IMR-90 (cell line): Measurements from ENCODE around the gene SMARCD2. TPM values are rescaled to one million over a fixed set of nuclear protein-coding genes. Genes with fewer than 3 reads are reported as not detected.

Experiments used
- ATAC-seq: fragments of 200-7000 bp; cut with Tn5 transposase; 2 replicates; pipeline ENCODE4 v1.9.1; 2020; ENCODE audit warnings: low read depth, mild to moderate bottlenecking, moderate library complexity
- BruUV-seq: library from RNA; stranded (reverse); fragments of 400-500 nt; replicated peaks from 2 replicates; lab custom pipeline; 2021; lab: Mats Ljungman, UMichigan
- CTCF ChIA-PET: fragments of 300-600 bp; formaldehyde crosslinking; extraction: SDS; loops from one replicate; lab custom pipeline; 2021; ENCODE audit warnings: antibody characterized with exemption; lab: Yijun Ruan, JAX
- POLR2A ChIA-PET: fragments of 300-600 bp; sonication (Branson Sonifier 250); formaldehyde crosslinking; loops from one replicate; lab custom pipeline; 2022; ENCODE audit warnings: antibody characterized with exemption; ENCODE audit not compliant: unreplicated experiment; lab: Charles Lee
- DNase-seq: peaks from one replicate; pipeline ENCODE4 v3.0.0; 2013
- H2AFZ ChIP-seq: replicated peaks from 2 replicates; pipeline ENCODE3; 2013; ENCODE audit warnings: low read length, mild to moderate bottlenecking; ENCODE audit not compliant: poor library complexity
- H2AK5ac ChIP-seq: 2 replicates; pipeline ENCODE4 v1.6.1; 2013; ENCODE audit warnings: low read depth, low read length, inconsistent platforms
- H2AK9ac ChIP-seq: replicated peaks from 2 replicates; pipeline ENCODE3; 2013; ENCODE audit warnings: mild to moderate bottlenecking, low read depth, low read length, moderate library complexity; ENCODE audit not compliant: poor library complexity
- H2BK120ac ChIP-seq: 2 replicates; pipeline ENCODE4 v1.6.1; 2013; ENCODE audit warnings: low read depth, low read length, inconsistent platforms
- H2BK15ac ChIP-seq: 3 replicates; pipeline ENCODE4 v1.6.1; 2013; ENCODE audit warnings: low read depth, low read length, inconsistent platforms
- H2BK20ac ChIP-seq: 2 replicates; pipeline ENCODE4 v1.6.1; 2013; ENCODE audit warnings: low read depth, mild to moderate bottlenecking, inconsistent platforms, low read length, moderate library complexity
- H2BK5ac ChIP-seq: 2 replicates; pipeline ENCODE4 v1.6.1; 2013; ENCODE audit warnings: mild to moderate bottlenecking, low read depth, low read length, inconsistent platforms; ENCODE audit not compliant: poor library complexity, severe bottlenecking
- H3K14ac ChIP-seq: replicated peaks from 2 replicates; pipeline ENCODE4 v1.6.1; 2013; ENCODE audit warnings: low read depth, low read length, inconsistent platforms
- H3K18ac ChIP-seq: 2 replicates; pipeline ENCODE4 v1.6.1; 2013; ENCODE audit warnings: low read depth, low read length, control low read depth
- H3K23ac ChIP-seq: 2 replicates; pipeline ENCODE4 v1.6.1; 2013; ENCODE audit warnings: low read depth, low read length, inconsistent platforms
- H3K27ac ChIP-seq: 2 replicates; pipeline ENCODE4 v1.5.1; 2013; ENCODE audit warnings: mild to moderate bottlenecking, control low read depth, low read length; ENCODE audit not compliant: insufficient read depth
- H3K27me3 ChIP-seq: 2 replicates; pipeline ENCODE4 v1.6.1; 2013; ENCODE audit warnings: low read length; ENCODE audit not compliant: control insufficient read depth, insufficient read depth
- H3K36me3 ChIP-seq: 2 replicates; pipeline ENCODE4 v1.6.1; 2013; ENCODE audit warnings: low read length, mixed read lengths; ENCODE audit not compliant: control insufficient read depth, insufficient read depth
- H3K4ac ChIP-seq: 2 replicates; pipeline ENCODE4 v1.6.1; 2013; ENCODE audit warnings: low read depth, low read length, inconsistent platforms
- H3K4me1 ChIP-seq: 2 replicates; pipeline ENCODE4 v1.6.1; 2013; ENCODE audit warnings: low read length, mixed read lengths; ENCODE audit not compliant: control insufficient read depth, insufficient read depth
- H3K4me2 ChIP-seq: 2 replicates; pipeline ENCODE4 v1.6.1; 2013; ENCODE audit warnings: low read depth, mild to moderate bottlenecking, control low read depth, low read length, moderate library complexity
- H3K4me3 ChIP-seq: 2 replicates; pipeline ENCODE4 v1.5.1; 2013; ENCODE audit warnings: low read depth, mild to moderate bottlenecking, control low read depth, low read length, moderate library complexity; ENCODE audit not compliant: insufficient read depth
- H3K56ac ChIP-seq: 2 replicates; pipeline ENCODE4 v1.6.1; 2013; ENCODE audit warnings: low read length, inconsistent platforms; ENCODE audit not compliant: insufficient read depth; ENCODE audit errors: extremely low read depth
- H3K79me1 ChIP-seq, 2 experiments: 2 replicates each; pipeline ENCODE4 v1.6.1; 2013; ENCODE audit warnings: low read length in 2 of 2, inconsistent platforms in 1 of 2, low read depth in 1 of 2
- H3K9ac ChIP-seq: 2 replicates; pipeline ENCODE4 v1.6.1; 2013; ENCODE audit warnings: low read depth, low read length, control low read depth
- H3K9me1 ChIP-seq: 2 replicates; pipeline ENCODE4 v1.6.1; 2013; ENCODE audit warnings: low read length, inconsistent platforms; ENCODE audit not compliant: insufficient read depth
- H3K9me3 ChIP-seq: 2 replicates; pipeline ENCODE4 v1.6.1; 2013; ENCODE audit warnings: low read length; ENCODE audit not compliant: control insufficient read depth, insufficient read depth
- H4K20me1 ChIP-seq: 2 replicates; pipeline ENCODE4 v1.6.1; 2013; ENCODE audit warnings: low read length, inconsistent platforms; ENCODE audit not compliant: insufficient read depth
- H4K5ac ChIP-seq: 2 replicates; pipeline ENCODE4 v1.6.1; 2013; ENCODE audit warnings: mild to moderate bottlenecking, low read depth, low read length, control low read depth
- H4K8ac ChIP-seq, 2 experiments: 2 replicates each; pipeline ENCODE4 v1.6.1; 2013; ENCODE audit warnings: low read depth in 2 of 2, low read length in 2 of 2, control low read depth in 1 of 2, inconsistent platforms in 1 of 2
- H4K91ac ChIP-seq: 2 replicates; pipeline ENCODE4 v1.6.1; 2013; ENCODE audit warnings: low read depth, low read length, inconsistent platforms; ENCODE audit not compliant: insufficient read depth
- CHD1 ChIP-seq: IDR thresholded peaks from 2 replicates; pipeline ENCODE4 v1.6.1; 2012; ENCODE audit warnings: low read depth, low read length, improper control_type of control experiment
- FOS ChIP-seq: fragments of 150-350 bp; IDR thresholded peaks from 2 replicates; pipeline ENCODE4 v1.6.1; 2016; ENCODE audit warnings: low read depth, low read length
- MAFK ChIP-seq: IDR thresholded peaks from 2 replicates; pipeline ENCODE4 v1.6.1; 2012; ENCODE audit warnings: low read depth, low read length, improper control_type of control experiment
- MXI1 ChIP-seq: IDR thresholded peaks from 2 replicates; pipeline ENCODE4 v1.6.1; 2012; ENCODE audit warnings: low read depth, mild to moderate bottlenecking, low read length, moderate library complexity, borderline replicate concordance
- RFX5 ChIP-seq: IDR thresholded peaks from 2 replicates; pipeline ENCODE4 v1.8.0; 2012; ENCODE audit warnings: low read depth, mild to moderate bottlenecking, low read length, moderate library complexity
- USF2 ChIP-seq: fragments of 150-350 bp; IDR thresholded peaks from 2 replicates; pipeline ENCODE4 v1.6.1; 2017; ENCODE audit warnings: mild to moderate bottlenecking, antibody characterized with exemption, low read length, low read depth
- WGBS, 2 experiments: methylation state at CpG; one replicate each; pipeline versions ENCODE4 v1.1.5 to v1.1.7; 2013; ENCODE audit warnings: missing lambda C conversion rate in 2 of 2; ENCODE audit not compliant: insufficient read length in 1 of 2; ENCODE audit errors: extremely low coverage in 2 of 2; 5-methylcytosine and 5-hydroxymethylcytosine counted together
- dilution Hi-C: fragments of 300-500 bp; cut with HindIII; formaldehyde crosslinking; loops from one replicate; pipeline ENCODE4 v1.14.3; 2018; ENCODE audit warnings: low sequenced_read_pairs; ENCODE audit not compliant: unreplicated experiment
- in situ Hi-C: fragments of 300-500 bp; cut with MboI; formaldehyde crosslinking; loops from 3 replicates; pipeline ENCODE4 v1.14.3; 2019; ENCODE audit warnings: low sequenced_read_pairs, inconsistent platforms, mixed read lengths
- intact Hi-C: fragments of 100-400 bp; cut with micrococcal nuclease; formaldehyde crosslinking; loops from 2 replicates; pipeline ENCODE4 v1.10.0; 2022
- polyA plus RNA-seq, 3 experiments: library from polyadenylated mRNA; depleted of rRNA; stranded (reverse); fragments of >200 nt; gene quantifications; 2 replicates each; pipeline ENCODE4 v1.2.3, GENCODE V29; 2012; ENCODE audit warnings: low replicate concordance in 1 of 3
- total RNA-seq: library from RNA; depleted of rRNA; stranded (reverse); fragments of >200 nt; gene quantifications from 2 replicates; pipeline ENCODE4 v1.2.3, GENCODE V29; 2012

SMARCD2 gene
- total and polyA plus RNA-seq, 2 of the 4 experiments (the other 2 are of a cell fraction), result 56.9 to 91.2 TPM

- Histone ChIP-seq H4K91ac (0 out of 2 replicates have a peak overlapping the region, but pooled peaks have one; percentile 21), H3K9me3 (0 out of 2 replicates have a peak, but pooled peaks cover 3% of the 10 kb centered on the region), H3K27me3 (no peaks in the 10 kb centered on the region), H2AFZ (peak overlapping the region; percentile 83), H3K9ac (no peak overlapping the region; the same call in 1 of the 2 replicates), H3K4me3 (no peak overlapping the region), H2BK5ac (peak overlapping the region; percentile 3), H3K23ac (peak overlapping the region; percentile 74; the same call in 1 of the 2 replicates), H3K9me1 (peaks cover 10% of the 10 kb centered on the region), H2BK15ac (no peak overlapping the region), H4K5ac (peak overlapping the region; percentile 14), H3K27ac (peak overlapping the region; percentile 44; the same call in 1 of the 2 replicates), H2AK5ac (no peak overlapping the region), H3K36me3 (no peaks in the 10 kb centered on the region), H4K20me1 (peaks cover 15% of the 10 kb centered on the region), H3K4me2 (peak overlapping the region; percentile 28), H3K56ac (peak overlapping the region; percentile 9; the same call in 1 of the 2 replicates), H2BK20ac (no peak overlapping the region), H3K18ac (peak overlapping the region; percentile 43; the same call in 1 of the 2 replicates), H3K14ac (peak overlapping the region; percentile 16; the same call in 1 of the 2 replicates), H3K4ac (peak overlapping the region; percentile 72), H2AK9ac (no peak overlapping the region), H2BK120ac (peak overlapping the region; percentile 68; the same call in 1 of the 2 replicates), H4K8ac (peak overlapping the region; percentile 97 to 100), H3K4me1 (peaks cover 14% of the 10 kb centered on the region), H3K79me1 (peaks cover 6 to 29% of the 10 kb centered on the region in 2 experiments; a peak in 3 of 4 replicates)
- no TSS peak for BruUV-seq
- dilution Hi-C loops (no loop called here), in situ Hi-C loops (no loop called here), intact Hi-C loops (no loop called here)
- ChIA-PET POLR2A (interaction anchor here (0.6 kb wide), 3 partner anchors 15 to 609 kb away, joined by 3 to 8 read pairs (median 6); no protein-coding TSS in a partner anchor), CTCF (interaction anchor here (0.5 to 2.2 kb wide), 2 partner anchors 22 to 31 kb away, joined by 5 to 7 read pairs; no protein-coding TSS in a partner anchor)
- ATAC-seq (no peak), DNase-seq (no peak)
- TF ChIP-seq USF2, result no peak
- TF ChIP-seq FOS, result no peak
- no peak for TF ChIP-seq MXI1
- TF ChIP-seq CHD1, result no peak
- TF ChIP-seq MAFK, result no peak
- no peak for TF ChIP-seq RFX5
- 45% methylated on average over 3 of the region's 9 CpGs; no CpG with 5 or more reads in 1 of the 2 experiments for WGBS, 2 experiments
Measured at GRCh38 chr17:63843910-63844677, 1.6 kb upstream of the SMARCD2 start.
